ENCODE data around the gene SCLY. TPM values are rescaled to one million over a fixed set of nuclear protein-coding genes. Genes with fewer than 3 reads are reported as not detected.

The SCLY gene
- total RNA-seq, 3 donors from 2014 or later: 11.2 to 19.8 (median 19.5) TPM

DNA sequence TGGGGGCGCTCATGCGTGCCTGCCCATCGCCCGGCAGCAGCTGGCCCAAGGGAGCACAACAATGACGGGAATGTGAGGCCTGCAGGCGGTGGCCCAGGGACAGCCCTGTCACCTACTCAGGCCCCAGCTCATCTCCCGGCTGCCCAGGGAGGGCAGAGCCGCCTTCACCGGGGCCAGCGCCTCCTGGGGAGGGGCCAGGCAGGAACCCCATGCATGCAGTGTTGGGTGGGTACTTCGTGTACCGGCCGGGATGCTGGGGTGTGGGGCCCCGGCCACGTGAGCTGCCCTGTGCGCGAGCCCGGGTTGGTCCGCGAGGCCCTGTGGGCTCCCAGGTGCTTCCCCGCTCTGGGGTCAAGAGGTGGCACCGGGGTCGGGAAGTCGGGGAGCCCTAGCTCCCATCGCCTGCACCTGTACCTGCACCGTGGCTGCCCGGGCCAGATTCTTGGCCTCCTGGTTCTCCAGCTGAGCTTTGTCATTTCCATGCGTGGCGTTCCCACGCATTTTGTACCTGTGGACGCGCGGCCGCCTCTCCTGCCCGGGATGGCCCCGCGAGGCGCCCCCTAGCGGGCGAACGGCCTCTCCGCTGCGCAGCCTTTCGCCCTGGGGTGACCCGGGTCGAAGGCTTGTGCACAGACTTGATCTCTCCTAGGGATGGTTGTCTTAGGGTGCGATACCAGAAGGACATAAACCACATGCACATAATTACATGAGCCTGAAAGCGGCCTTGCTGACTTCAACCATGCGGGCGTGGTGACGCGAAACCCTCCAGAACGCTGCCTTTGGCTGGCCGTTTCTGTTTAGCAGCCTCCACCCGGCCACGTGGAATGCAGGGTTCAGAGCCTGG, 78.6 kb downstream of the SCLY start:
- no peak for ATAC-seq
- intact Hi-C loops (cut with DNase I, micrococcal nuclease): no loop called here
- TF ChIP-seq, protein P1, sequence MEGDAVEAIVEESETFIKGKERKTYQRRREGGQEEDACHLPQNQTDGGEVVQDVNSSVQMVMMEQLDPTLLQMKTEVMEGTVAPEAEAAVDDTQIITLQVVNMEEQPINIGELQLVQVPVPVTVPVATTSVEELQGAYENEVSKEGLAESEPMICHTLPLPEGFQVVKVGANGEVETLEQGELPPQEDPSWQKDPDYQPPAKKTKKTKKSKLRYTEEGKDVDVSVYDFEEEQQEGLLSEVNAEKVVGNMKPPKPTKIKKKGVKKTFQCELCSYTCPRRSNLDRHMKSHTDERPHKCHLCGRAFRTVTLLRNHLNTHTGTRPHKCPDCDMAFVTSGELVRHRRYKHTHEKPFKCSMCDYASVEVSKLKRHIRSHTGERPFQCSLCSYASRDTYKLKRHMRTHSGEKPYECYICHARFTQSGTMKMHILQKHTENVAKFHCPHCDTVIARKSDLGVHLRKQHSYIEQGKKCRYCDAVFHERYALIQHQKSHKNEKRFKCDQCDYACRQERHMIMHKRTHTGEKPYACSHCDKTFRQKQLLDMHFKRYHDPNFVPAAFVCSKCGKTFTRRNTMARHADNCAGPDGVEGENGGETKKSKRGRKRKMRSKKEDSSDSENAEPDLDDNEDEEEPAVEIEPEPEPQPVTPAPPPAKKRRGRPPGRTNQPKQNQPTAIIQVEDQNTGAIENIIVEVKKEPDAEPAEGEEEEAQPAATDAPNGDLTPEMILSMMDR (IDR thresholded peaks at IDR 0.05): peak; percentile 52

DNA sequence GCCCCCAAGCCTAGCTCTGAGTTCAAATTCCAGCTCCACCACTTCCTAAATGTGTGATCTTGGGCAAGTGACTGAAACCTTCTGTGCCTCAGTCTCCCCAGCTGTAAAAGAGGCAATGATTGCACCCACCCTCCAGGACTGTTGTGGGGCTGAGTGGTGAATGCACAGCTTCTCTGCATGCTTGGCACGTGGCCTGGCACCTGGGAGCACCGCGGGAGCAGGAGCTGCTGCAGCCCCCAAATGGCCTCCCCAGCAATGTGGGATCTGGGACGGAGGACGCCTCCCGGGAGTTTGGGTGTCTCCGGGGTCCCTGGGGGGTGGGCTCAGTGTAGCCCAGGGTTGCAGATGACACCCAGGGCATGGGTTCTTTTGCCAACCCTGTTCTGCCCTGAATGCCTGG, 79.2 kb downstream of the SCLY start:
- H3K9me3 ChIP-seq: no peaks in the 10 kb centered on the region
- ATAC-seq (no peak), DNase-seq (no peak)
- no peaks in the 10 kb centered on the region for H3K36me3 ChIP-seq (ENCODE audit: low read depth)
- intact Hi-C loops (cut with DNase I, micrococcal nuclease): no loop called here
- no peak overlapping the region for H3K4me3 ChIP-seq
- peaks cover 19% of the 10 kb centered on the region for H3K4me1 ChIP-seq (ENCODE audit: low read depth)
- TF ChIP-seq, protein P1 (IDR thresholded peaks at IDR 0.05): no peak

More for the DNA sequence above, 78.6 kb downstream of the SCLY start:
- no peaks in the 10 kb centered on the region for H3K9me3 ChIP-seq
- H3K4me1 ChIP-seq (ENCODE audit: low read depth): peaks cover 19% of the 10 kb centered on the region
- no peak overlapping the region for H3K4me3 ChIP-seq
- no peaks in the 10 kb centered on the region for H3K36me3 ChIP-seq (ENCODE audit: low read depth)
- DNase-seq: no peak

- DNase-seq (no peak), ATAC-seq (no peak)
- TF ChIP-seq, protein P1 (IDR thresholded peaks at IDR 0.05): no peak
- peaks cover 19% of the 10 kb centered on the region for H3K4me1 ChIP-seq (ENCODE audit: low read depth)
- intact Hi-C loops (cut with DNase I, micrococcal nuclease): no loop called here
- no peaks in the 10 kb centered on the region for H3K9me3 ChIP-seq
- no peaks in the 10 kb centered on the region for H3K36me3 ChIP-seq (ENCODE audit: low read depth)
- no peak overlapping the region for H3K4me3 ChIP-seq
Measured at GRCh38 chr2:238140721-238141540, 80.1 kb downstream of the SCLY start.

DNA sequence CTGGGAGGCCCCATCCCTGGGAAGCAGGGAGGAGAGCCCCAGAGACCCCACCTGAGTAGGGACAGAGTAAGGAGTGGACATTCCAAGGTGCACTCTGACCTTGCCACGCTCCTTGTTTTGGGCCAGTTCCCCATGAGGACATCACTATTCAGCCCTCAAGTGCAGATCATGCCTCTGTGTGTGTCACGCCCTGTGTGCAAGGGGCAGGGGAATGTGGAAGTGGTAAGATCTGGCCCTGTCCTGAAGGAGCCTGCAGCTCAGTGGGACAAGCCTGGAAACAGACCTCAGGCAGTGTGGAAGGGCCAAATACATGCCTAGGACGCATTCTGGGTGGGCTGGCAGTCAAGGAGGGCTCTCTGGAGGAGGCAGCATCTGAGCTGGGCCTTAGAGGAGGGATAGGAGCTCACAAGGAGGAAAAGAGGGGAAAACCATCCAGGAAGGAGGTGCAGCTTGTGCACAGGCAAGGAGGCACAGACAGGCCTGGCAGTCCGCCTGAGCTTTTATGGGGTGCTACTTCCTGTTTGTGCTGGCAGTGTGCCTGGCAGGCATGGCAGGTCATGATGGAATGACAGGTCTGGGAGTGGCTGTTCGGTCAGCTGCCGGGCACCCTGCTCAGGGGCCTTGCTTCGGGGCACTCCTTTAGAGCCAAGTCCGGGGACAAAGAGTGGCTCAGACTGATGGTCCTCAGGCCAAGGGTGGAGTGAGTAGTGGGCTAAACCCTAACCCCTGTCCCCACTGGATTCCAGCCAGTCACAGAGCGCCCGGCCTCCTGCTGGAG, 80.9 kb downstream of the SCLY start:
- TF ChIP-seq, protein P1 (IDR thresholded peaks at IDR 0.05): no peak
- DNase-seq (peak; percentile 90 to 94 (median 93)), ATAC-seq (peak; percentile 94)
- intact Hi-C loops (cut with DNase I, micrococcal nuclease): no loop called here
- Histone ChIP-seq H3K36me3 (ENCODE audit: low read depth) (no peaks in the 10 kb centered on the region), H3K4me3 (no peak overlapping the region), H3K9me3 (no peaks in the 10 kb centered on the region), H3K4me1 (ENCODE audit: low read depth) (peaks cover 19% of the 10 kb centered on the region)
